ENCODE data around the gene ELK4.

GRCh38 chr1:205568469-205569361 is 63.1 kb downstream of the ELK4 start:
- TF ChIP-seq RAD21 (IDR thresholded peaks at IDR 0.05; ENCODE audit: low read depth), result no peak
- no peak for TF ChIP-seq REST (IDR thresholded peaks at IDR 0.05; ENCODE audit: low read depth)
- TF ChIP-seq EP300 (IDR thresholded peaks at IDR 0.05; ENCODE audit: borderline replicate concordance), result no peak
- TF ChIP-seq TCF12 (IDR thresholded peaks at IDR 0.05; ENCODE audit: low read depth), result no peak
- TF ChIP-seq MAX (IDR thresholded peaks at IDR 0.05), result no peak; the same call in 1 of the 2 replicates
- no peak for TF ChIP-seq CREB1 (IDR thresholded peaks at IDR 0.05; ENCODE audit: low read depth)
- no peak for TF ChIP-seq YY1 (IDR thresholded peaks at IDR 0.05; ENCODE audit: low read depth)
- TF ChIP-seq CEBPB (IDR thresholded peaks at IDR 0.05), result no peak
- TF ChIP-seq TAF1 (IDR thresholded peaks at IDR 0.05; ENCODE audit: low read depth), result no peak
- TF ChIP-seq ZBTB7A (IDR thresholded peaks at IDR 0.05; ENCODE audit: low read depth), result no peak
- no peak for TF ChIP-seq TEAD4 (IDR thresholded peaks at IDR 0.05)

Data from Ishikawa (cell line).